Progenitor cell of endocrine pancreas (in vitro differentiated cells): ENCODE results near the gene RNF114. TPM values are rescaled to one million over a fixed set of nuclear protein-coding genes. Genes with fewer than 3 reads are reported as not detected.
"Not testable (repeated sequence)": the region's sequence is repeated elsewhere in the genome, so short reads cannot be mapped to it uniquely, and the experiment has no call there.

ENCODE experiments used
- DNase-seq: peaks from one replicate; pipeline ENCODE4 v3.0.0; 2021; ENCODE audit warnings: low spot score; ENCODE audit not compliant: unreplicated experiment
- H3K27ac Mint-ChIP-seq: 2 replicates; pipeline ENCODE4 v1.8.0; 2021; ENCODE audit warnings: mild to moderate bottlenecking, moderate library complexity, mixed read lengths
- H3K27me3 Mint-ChIP-seq: 2 replicates; pipeline ENCODE4 v1.8.0; 2021; ENCODE audit warnings: mixed read lengths
- H3K36me3 Mint-ChIP-seq: 2 replicates; pipeline ENCODE4 v1.8.0; 2022; ENCODE audit warnings: mixed read lengths; ENCODE audit not compliant: insufficient read depth
- H3K4me1 Mint-ChIP-seq: 2 replicates; pipeline ENCODE4 v1.8.0; 2021; ENCODE audit warnings: low read depth, mixed read lengths
- H3K4me3 Mint-ChIP-seq: 2 replicates; pipeline ENCODE4 v1.8.0; 2021; ENCODE audit warnings: low read depth, mild to moderate bottlenecking, moderate library complexity, mixed read lengths
- H3K9me3 Mint-ChIP-seq: 2 replicates; pipeline ENCODE4 v1.8.0; 2021; ENCODE audit warnings: low read depth, mixed read lengths
- total RNA-seq: library from RNA; stranded (reverse); gene quantifications from 2 replicates; pipeline ENCODE4 v1.2.1, GENCODE V29; 2021
- TF ChIP-seq, protein P1 (sequence below): fragments of 200-600 bp; sonication (generic); IDR thresholded peaks from one replicate; pipeline ENCODE4 v1.5.0; 2021; ENCODE audit warnings: antibody characterized with exemption, mild to moderate bottlenecking; ENCODE audit not compliant: unreplicated experiment

RNF114 gene
- total RNA-seq, 1 donor from 2014 or later, result 56.6 TPM

- Mint-ChIP-seq H3K4me3 (no peak overlapping the region), H3K27ac (no peak overlapping the region), H3K27me3 (no peaks in the 10 kb centered on the region), H3K9me3 (no peaks in the 10 kb centered on the region), H3K36me3 (peaks cover 31% of the 10 kb centered on the region), H3K4me1 (no peaks in the 10 kb centered on the region)
- TF ChIP-seq, protein P1, sequence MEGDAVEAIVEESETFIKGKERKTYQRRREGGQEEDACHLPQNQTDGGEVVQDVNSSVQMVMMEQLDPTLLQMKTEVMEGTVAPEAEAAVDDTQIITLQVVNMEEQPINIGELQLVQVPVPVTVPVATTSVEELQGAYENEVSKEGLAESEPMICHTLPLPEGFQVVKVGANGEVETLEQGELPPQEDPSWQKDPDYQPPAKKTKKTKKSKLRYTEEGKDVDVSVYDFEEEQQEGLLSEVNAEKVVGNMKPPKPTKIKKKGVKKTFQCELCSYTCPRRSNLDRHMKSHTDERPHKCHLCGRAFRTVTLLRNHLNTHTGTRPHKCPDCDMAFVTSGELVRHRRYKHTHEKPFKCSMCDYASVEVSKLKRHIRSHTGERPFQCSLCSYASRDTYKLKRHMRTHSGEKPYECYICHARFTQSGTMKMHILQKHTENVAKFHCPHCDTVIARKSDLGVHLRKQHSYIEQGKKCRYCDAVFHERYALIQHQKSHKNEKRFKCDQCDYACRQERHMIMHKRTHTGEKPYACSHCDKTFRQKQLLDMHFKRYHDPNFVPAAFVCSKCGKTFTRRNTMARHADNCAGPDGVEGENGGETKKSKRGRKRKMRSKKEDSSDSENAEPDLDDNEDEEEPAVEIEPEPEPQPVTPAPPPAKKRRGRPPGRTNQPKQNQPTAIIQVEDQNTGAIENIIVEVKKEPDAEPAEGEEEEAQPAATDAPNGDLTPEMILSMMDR, result no peak
- DNase-seq, result no peak
Measured at GRCh38 chr20:49956689-49957088, 20.5 kb downstream of the RNF114 start.

DNA sequence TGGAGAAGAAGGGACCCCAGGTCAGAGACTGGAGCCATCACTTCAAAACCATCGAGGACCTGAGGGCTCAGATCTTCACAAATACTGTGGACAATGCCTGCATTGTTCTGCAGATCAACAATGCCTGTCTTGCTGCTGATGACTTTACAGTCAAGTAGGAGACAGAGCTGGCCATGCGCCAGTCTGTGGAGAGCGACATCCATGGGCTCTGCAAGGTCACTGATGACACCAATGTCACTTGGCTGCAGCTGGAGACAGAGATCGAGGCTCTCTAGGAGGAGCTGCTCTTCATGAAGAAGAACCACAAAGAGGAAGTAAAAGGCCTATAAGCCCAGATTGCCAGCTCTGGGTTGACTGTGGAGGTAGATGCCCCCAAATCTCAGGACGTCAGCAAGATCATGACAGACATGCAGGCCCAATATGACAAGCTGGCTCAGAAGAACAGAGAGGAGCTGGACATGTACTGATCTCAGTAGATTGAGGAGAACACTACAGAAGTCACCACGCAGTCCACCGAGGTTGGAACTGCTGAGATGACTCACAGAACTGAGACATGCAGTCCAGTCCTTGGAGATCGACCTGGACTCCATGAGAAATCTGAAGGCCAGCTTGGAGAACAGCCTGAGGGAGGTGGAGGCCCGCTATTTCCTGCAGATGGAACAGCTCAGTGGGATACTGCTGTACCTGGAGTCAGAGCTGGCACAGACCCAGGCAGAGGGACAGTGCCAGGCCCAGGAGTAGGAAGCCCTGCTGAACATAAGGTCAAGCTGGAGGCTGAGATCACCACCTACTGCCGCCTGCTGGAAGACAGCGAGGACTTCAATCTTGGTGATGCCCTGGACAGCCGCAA, 21.1 kb downstream of the RNF114 start:
- H3K27me3 Mint-ChIP-seq, H3K4me1 Mint-ChIP-seq, H3K27ac Mint-ChIP-seq, H3K4me3 Mint-ChIP-seq, DNase-seq, H3K9me3 Mint-ChIP-seq: not testable (repeated sequence)
- H3K36me3 Mint-ChIP-seq, result peaks cover 29% of the 10 kb centered on the region

DNA sequence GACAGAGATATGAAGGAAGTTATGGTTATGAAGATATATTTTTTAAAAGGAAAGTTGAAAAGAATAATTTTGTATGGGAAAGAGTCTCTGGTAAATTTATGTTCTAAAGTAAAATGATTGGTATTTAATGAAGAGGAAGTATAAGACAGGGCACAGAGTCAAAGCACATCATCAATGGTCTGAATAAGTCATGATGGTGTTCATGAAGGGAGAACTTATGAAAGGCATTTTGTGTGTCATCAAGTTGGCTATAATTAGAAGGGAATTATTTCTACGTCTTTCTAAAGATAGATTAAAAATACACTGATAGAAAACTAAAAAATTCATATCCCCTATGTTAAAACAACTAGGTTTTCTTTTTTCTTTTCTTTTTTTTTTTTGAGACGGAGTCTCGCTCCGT, 25.2 kb downstream of the RNF114 start:
- Mint-ChIP-seq H3K9me3 (no peaks in the 10 kb centered on the region), H3K4me3 (no peak overlapping the region), H3K36me3 (peaks cover 22% of the 10 kb centered on the region), H3K4me1 (peaks cover 16% of the 10 kb centered on the region), H3K27ac (no peak overlapping the region), H3K27me3 (no peaks in the 10 kb centered on the region)
- TF ChIP-seq, protein P1, result no peak
- DNase-seq, result no peak

GRCh38 chr20:49964964-49965780, 29.0 kb downstream of the RNF114 start:
- Mint-ChIP-seq H3K36me3 (peaks cover 4% of the 10 kb centered on the region), H3K4me1 (peaks cover 35% of the 10 kb centered on the region), H3K27me3 (no peaks in the 10 kb centered on the region), H3K9me3 (no peaks in the 10 kb centered on the region), H3K4me3 (no peak overlapping the region), H3K27ac (peak overlapping the region; percentile 96)
- peak; percentile 39 for DNase-seq
- TF ChIP-seq, protein P1, result peak; percentile 73

- Mint-ChIP-seq H3K4me3 (no peak overlapping the region), H3K27ac (peak overlapping the region; percentile 96), H3K36me3 (peaks cover 3% of the 10 kb centered on the region)
Measured at GRCh38 chr20:49965781-49966305, 29.6 kb downstream of the RNF114 start.

More at GRCh38 chr20:49965781-49966305, 29.6 kb downstream of the RNF114 start:
- peaks cover 36% of the 10 kb centered on the region for H3K4me1 Mint-ChIP-seq
- no peaks in the 10 kb centered on the region for H3K27me3 Mint-ChIP-seq
- TF ChIP-seq, protein P1, result no peak
- no peaks in the 10 kb centered on the region for H3K9me3 Mint-ChIP-seq
- no peak for DNase-seq
